ENCODE data around the gene DCLRE1B.

Gene DCLRE1B

GRCh38 chr1:113942527-113942926 is 37.4 kb downstream of the DCLRE1B start:
- no peak for TF ChIP-seq GATA2 (IDR thresholded peaks at IDR 0.05; ENCODE audit: low read depth, low read length)

GRCh38 chr1:113943028-113943811 is 38.1 kb downstream of the DCLRE1B start:
- TF ChIP-seq GATA3 (IDR thresholded peaks at IDR 0.05; ENCODE audit: low read depth, low read length) (no peak), GATA2 (IDR thresholded peaks at IDR 0.05; ENCODE audit: low read depth, low read length) (no peak)

GRCh38 chr1:113945329-113945728 is 40.2 kb downstream of the DCLRE1B start:
- TF ChIP-seq GATA2 (IDR thresholded peaks at IDR 0.05; ENCODE audit: low read depth, low read length), result no peak
- TF ChIP-seq GATA3 (IDR thresholded peaks at IDR 0.05; ENCODE audit: low read depth, low read length), result no peak

GRCh38 chr1:113946112-113946511 is 41.0 kb downstream of the DCLRE1B start:
- TF ChIP-seq GATA3 (IDR thresholded peaks at IDR 0.05; ENCODE audit: low read depth, low read length) (no peak), GATA2 (IDR thresholded peaks at IDR 0.05; ENCODE audit: low read depth, low read length) (no peak)

GRCh38 chr1:113946678-113947387 is 41.7 kb downstream of the DCLRE1B start:
- TF ChIP-seq GATA2 (IDR thresholded peaks at IDR 0.05; ENCODE audit: low read depth, low read length) (no peak), GATA3 (IDR thresholded peaks at IDR 0.05; ENCODE audit: low read depth, low read length) (no peak)

GRCh38 chr1:113947388-113948107 is 42.4 kb downstream of the DCLRE1B start:
- no peak for TF ChIP-seq GATA2 (IDR thresholded peaks at IDR 0.05; ENCODE audit: low read depth, low read length)
- no peak for TF ChIP-seq GATA3 (IDR thresholded peaks at IDR 0.05; ENCODE audit: low read depth, low read length)

GRCh38 chr1:113949007-113949406 is 43.9 kb downstream of the DCLRE1B start:
- TF ChIP-seq GATA2 (IDR thresholded peaks at IDR 0.05; ENCODE audit: low read depth, low read length) (no peak), GATA3 (IDR thresholded peaks at IDR 0.05; ENCODE audit: low read depth, low read length) (no peak)

- TF ChIP-seq GATA3 (IDR thresholded peaks at IDR 0.05; ENCODE audit: low read depth, low read length) (no peak), GATA2 (IDR thresholded peaks at IDR 0.05; ENCODE audit: low read depth, low read length) (no peak)
Measured at GRCh38 chr1:113950908-113951307, 45.8 kb downstream of the DCLRE1B start.

- TF ChIP-seq GATA2 (IDR thresholded peaks at IDR 0.05; ENCODE audit: low read depth, low read length) (no peak), GATA3 (IDR thresholded peaks at IDR 0.05; ENCODE audit: low read depth, low read length) (no peak)
Measured at GRCh38 chr1:113951719-113952118, 46.6 kb downstream of the DCLRE1B start.

- TF ChIP-seq GATA3 (IDR thresholded peaks at IDR 0.05; ENCODE audit: low read depth, low read length), result no peak
- no peak for TF ChIP-seq GATA2 (IDR thresholded peaks at IDR 0.05; ENCODE audit: low read depth, low read length)
Measured at GRCh38 chr1:113957984-113958383, 52.9 kb downstream of the DCLRE1B start.

GRCh38 chr1:113958691-113959090 is 53.6 kb downstream of the DCLRE1B start:
- no peak for TF ChIP-seq GATA2 (IDR thresholded peaks at IDR 0.05; ENCODE audit: low read depth, low read length)
- no peak for TF ChIP-seq GATA3 (IDR thresholded peaks at IDR 0.05; ENCODE audit: low read depth, low read length)

- no peak for TF ChIP-seq GATA2 (IDR thresholded peaks at IDR 0.05; ENCODE audit: low read depth, low read length)
Measured at GRCh38 chr1:113963281-113963906, 58.3 kb downstream of the DCLRE1B start.

Data from SH-SY5Y (cell line).